IMR-90 (cell line): ENCODE measurements around the gene GLYAT.

Experiments
- BHLHE40 ChIP-seq: fragments of 150-350 bp; IDR thresholded peaks from 2 replicates; pipeline ENCODE4 v1.6.1; 2016; ENCODE audit warnings: mild to moderate bottlenecking, low read depth, low read length
- CEBPB ChIP-seq: IDR thresholded peaks from 2 replicates; pipeline ENCODE4 v1.6.1; 2012; ENCODE audit warnings: low read depth, low read length, improper control_type of control experiment
- NFE2L2 ChIP-seq: fragments of 150-350 bp; IDR thresholded peaks from 2 replicates; pipeline ENCODE4 v1.6.1; 2016; ENCODE audit warnings: low read depth, mild to moderate bottlenecking, low read length
- POLR2A ChIP-seq: IDR thresholded peaks from 2 replicates; pipeline ENCODE4 v1.6.1; 2012; ENCODE audit warnings: mild to moderate bottlenecking, low read depth, low read length
- RAD21 ChIP-seq: IDR thresholded peaks from 2 replicates; pipeline ENCODE4 v1.6.1; 2012; ENCODE audit warnings: low read length, improper control_type of control experiment
- RCOR1 ChIP-seq: IDR thresholded peaks from 2 replicates; pipeline ENCODE4 v1.6.1; 2012; ENCODE audit warnings: mild to moderate bottlenecking, low read length, improper control_type of control experiment; ENCODE audit not compliant: insufficient replicate concordance
- RFX5 ChIP-seq: IDR thresholded peaks from 2 replicates; pipeline ENCODE4 v1.8.0; 2012; ENCODE audit warnings: low read depth, mild to moderate bottlenecking, low read length, moderate library complexity
- TF ChIP-seq, protein P1 (sequence below): conservative IDR thresholded peaks from 2 replicates; pipeline ENCODE4 v1.5.1; 2012; ENCODE audit warnings: mild to moderate bottlenecking, low read depth, low read length, improper control_type of control experiment
- TF ChIP-seq, protein P2 (sequence below): fragments of 150-350 bp; IDR thresholded peaks from 2 replicates; pipeline ENCODE4 v1.6.1; 2016; ENCODE audit warnings: low read depth, mild to moderate bottlenecking, low read length, moderate library complexity, borderline replicate concordance
- TF ChIP-seq, protein P3 (sequence below): fragments of 150-350 bp; IDR thresholded peaks from 2 replicates; pipeline ENCODE4 v1.6.1; 2017; ENCODE audit warnings: mild to moderate bottlenecking, antibody characterized with exemption, low read length, low read depth

- no peak for TF ChIP-seq RAD21
- no peak for TF ChIP-seq POLR2A
- TF ChIP-seq, protein P1, sequence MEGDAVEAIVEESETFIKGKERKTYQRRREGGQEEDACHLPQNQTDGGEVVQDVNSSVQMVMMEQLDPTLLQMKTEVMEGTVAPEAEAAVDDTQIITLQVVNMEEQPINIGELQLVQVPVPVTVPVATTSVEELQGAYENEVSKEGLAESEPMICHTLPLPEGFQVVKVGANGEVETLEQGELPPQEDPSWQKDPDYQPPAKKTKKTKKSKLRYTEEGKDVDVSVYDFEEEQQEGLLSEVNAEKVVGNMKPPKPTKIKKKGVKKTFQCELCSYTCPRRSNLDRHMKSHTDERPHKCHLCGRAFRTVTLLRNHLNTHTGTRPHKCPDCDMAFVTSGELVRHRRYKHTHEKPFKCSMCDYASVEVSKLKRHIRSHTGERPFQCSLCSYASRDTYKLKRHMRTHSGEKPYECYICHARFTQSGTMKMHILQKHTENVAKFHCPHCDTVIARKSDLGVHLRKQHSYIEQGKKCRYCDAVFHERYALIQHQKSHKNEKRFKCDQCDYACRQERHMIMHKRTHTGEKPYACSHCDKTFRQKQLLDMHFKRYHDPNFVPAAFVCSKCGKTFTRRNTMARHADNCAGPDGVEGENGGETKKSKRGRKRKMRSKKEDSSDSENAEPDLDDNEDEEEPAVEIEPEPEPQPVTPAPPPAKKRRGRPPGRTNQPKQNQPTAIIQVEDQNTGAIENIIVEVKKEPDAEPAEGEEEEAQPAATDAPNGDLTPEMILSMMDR: no peak
- no peak for TF ChIP-seq CEBPB
- TF ChIP-seq RFX5: no peak
- TF ChIP-seq, protein P2, sequence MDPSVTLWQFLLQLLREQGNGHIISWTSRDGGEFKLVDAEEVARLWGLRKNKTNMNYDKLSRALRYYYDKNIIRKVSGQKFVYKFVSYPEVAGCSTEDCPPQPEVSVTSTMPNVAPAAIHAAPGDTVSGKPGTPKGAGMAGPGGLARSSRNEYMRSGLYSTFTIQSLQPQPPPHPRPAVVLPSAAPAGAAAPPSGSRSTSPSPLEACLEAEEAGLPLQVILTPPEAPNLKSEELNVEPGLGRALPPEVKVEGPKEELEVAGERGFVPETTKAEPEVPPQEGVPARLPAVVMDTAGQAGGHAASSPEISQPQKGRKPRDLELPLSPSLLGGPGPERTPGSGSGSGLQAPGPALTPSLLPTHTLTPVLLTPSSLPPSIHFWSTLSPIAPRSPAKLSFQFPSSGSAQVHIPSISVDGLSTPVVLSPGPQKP: no peak
- TF ChIP-seq, protein P3, sequence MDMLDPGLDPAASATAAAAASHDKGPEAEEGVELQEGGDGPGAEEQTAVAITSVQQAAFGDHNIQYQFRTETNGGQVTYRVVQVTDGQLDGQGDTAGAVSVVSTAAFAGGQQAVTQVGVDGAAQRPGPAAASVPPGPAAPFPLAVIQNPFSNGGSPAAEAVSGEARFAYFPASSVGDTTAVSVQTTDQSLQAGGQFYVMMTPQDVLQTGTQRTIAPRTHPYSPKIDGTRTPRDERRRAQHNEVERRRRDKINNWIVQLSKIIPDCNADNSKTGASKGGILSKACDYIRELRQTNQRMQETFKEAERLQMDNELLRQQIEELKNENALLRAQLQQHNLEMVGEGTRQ: no peak
- no peak for TF ChIP-seq BHLHE40
- no peak for TF ChIP-seq NFE2L2
- TF ChIP-seq RCOR1: no peak
Observed at GRCh38 chr11:58765078-58765477, 33.3 kb upstream of the GLYAT start.
